ENCODE measurements around the gene GLIPR2. TPM values are rescaled to one million over a fixed set of nuclear protein-coding genes. Genes with fewer than 3 reads are reported as not detected.

GLIPR2 gene
- total and polyA plus RNA-seq, 11 donors: 4.7 to 33.0 (median 7.6) TPM

GRCh38 chr9:36092014-36092413 is 44.5 kb upstream of the GLIPR2 start:
- peaks cover 0 to 31% (median 11%) of the 10 kb centered on the region in 12 donors for H3K4me1 ChIP-seq
- peaks cover 0 to 6% (median 0%) of the 10 kb centered on the region in 9 donors for H3K36me3 ChIP-seq
- no peak for ATAC-seq
- peak overlapping the region in 3 of 12 donors; percentile 25 to 84 (median 36) for H3K27ac ChIP-seq
- no peak overlapping the region for H3K4me3 ChIP-seq
- no peak for DNase-seq
- H3K27me3 ChIP-seq: no peaks in the 10 kb centered on the region
- peaks cover 0 to 2% (median 0%) of the 10 kb centered on the region in 12 donors for H3K9me3 ChIP-seq
- 72 to 84% (median 80%) methylated on average over 1 of the region's 1 CpG for WGBS, 4 donors
- no peak for TF ChIP-seq CTCF (IDR thresholded peaks at IDR 0.05)
- TF ChIP-seq POLR2A (IDR thresholded peaks at IDR 0.05): no peak
- intact Hi-C loops (cut with DNase I): loop anchor here in 1 of 10 donors (10.0 kb wide), 1 partner anchor 243 kb away; no protein-coding TSS in a partner anchor

GRCh38 chr9:36092509-36093215 is 43.9 kb upstream of the GLIPR2 start:
- no peaks in the 10 kb centered on the region for H3K9me3 ChIP-seq
- ATAC-seq (peak in 1 of 4 donors; percentile 49), DNase-seq (no peak)
- TF ChIP-seq CTCF (IDR thresholded peaks at IDR 0.05) (no peak), POLR2A (IDR thresholded peaks at IDR 0.05) (no peak)
- intact Hi-C loops (cut with DNase I): loop anchor here in 1 of 10 donors (10.0 kb wide), 1 partner anchor 242 kb away; no protein-coding TSS in a partner anchor
- peaks cover 0 to 31% (median 11%) of the 10 kb centered on the region in 12 donors for H3K4me1 ChIP-seq
- no peak overlapping the region for H3K4me3 ChIP-seq
- no peaks in the 10 kb centered on the region for H3K27me3 ChIP-seq
- H3K36me3 ChIP-seq: peaks cover 0 to 5% (median 0%) of the 10 kb centered on the region in 9 donors
- H3K27ac ChIP-seq: peak overlapping the region in 1 of 12 donors; percentile 84
- WGBS, 4 donors: 84 to 88% (median 87%) methylated on average over 9 of the region's 9 CpGs

DNA sequence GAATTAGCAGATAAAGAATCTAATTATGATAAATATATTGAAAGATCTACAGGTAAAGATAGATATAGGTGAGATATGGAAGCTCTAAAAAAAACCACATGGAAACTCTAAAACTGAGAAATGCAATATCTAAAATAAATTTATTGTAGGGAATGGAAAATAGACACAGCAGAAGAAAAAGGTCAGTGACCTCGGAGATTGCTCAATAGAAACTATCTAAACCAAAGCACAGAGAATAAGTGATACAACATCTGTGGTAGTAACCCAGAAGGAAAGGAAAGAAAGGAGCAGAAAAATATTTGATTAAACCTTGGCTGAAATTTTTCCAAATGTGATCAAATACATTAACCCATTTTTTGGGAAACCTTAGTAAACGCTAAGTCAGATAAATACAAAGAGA is 43.1 kb upstream of the GLIPR2 start:
- 84 to 96% (median 94%) methylated on average over 2 of the region's 2 CpGs for WGBS, 4 donors

More for the DNA sequence above, 43.1 kb upstream of the GLIPR2 start:
- H3K9me3 ChIP-seq: no peaks in the 10 kb centered on the region
- peaks cover 0 to 2% (median 0%) of the 10 kb centered on the region in 9 donors for H3K36me3 ChIP-seq
- TF ChIP-seq CTCF (IDR thresholded peaks at IDR 0.05) (no peak), POLR2A (IDR thresholded peaks at IDR 0.05) (no peak)
- peak overlapping the region in 1 of 12 donors; percentile 84 for H3K27ac ChIP-seq
- no peaks in the 10 kb centered on the region for H3K27me3 ChIP-seq
- H3K4me3 ChIP-seq: no peak overlapping the region
- ATAC-seq: no peak
- intact Hi-C loops (cut with DNase I): loop anchor here in 1 of 10 donors (10.0 kb wide), 1 partner anchor 241 kb away; no protein-coding TSS in a partner anchor
- peaks cover 0 to 31% (median 11%) of the 10 kb centered on the region in 12 donors for H3K4me1 ChIP-seq
- DNase-seq: no peak

Data from heart left ventricle (tissue), 16 donors.